Endometrium (tissue), 2 donors: ENCODE data around the gene MICAL1.
"Not testable (repeated sequence)": the region's sequence is repeated elsewhere in the genome, so short reads cannot be mapped to it uniquely, and the experiment has no call there.

Experiments
- FAIRE-seq: peaks from 2 replicates; lab custom pipeline; 2012; peaks lifted over from hg19 to GRCh38; lab: Jason Lieb, UNC
- donor health status: control.
- donor health status: control.

Gene MICAL1

DNA sequence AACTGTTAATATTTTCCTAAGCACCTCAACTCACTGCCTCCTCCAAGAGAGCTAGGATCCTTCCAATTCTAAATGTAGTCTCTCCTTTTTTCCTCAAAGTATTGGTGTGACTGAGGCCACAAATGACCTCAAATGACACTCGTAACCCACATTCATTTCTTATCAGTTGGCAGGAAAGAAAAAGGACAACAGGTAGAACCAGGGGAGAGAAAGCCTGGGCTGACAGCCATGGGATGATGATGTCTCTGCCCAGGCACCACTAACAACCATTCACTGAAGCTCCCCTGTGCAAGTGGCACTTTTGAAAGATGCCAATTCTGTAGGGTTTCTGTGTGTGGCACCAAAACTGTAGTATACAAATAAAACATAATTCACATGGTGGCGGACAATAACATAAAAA lies 20.1 kb upstream of the MICAL1 start:
- FAIRE-seq: no peak

GRCh38 chr6:109474995-109475394 lies 19.4 kb upstream of the MICAL1 start:
- FAIRE-seq: no peak

GRCh38 chr6:109473120-109473519 lies 17.5 kb upstream of the MICAL1 start:
- FAIRE-seq: no peak

DNA sequence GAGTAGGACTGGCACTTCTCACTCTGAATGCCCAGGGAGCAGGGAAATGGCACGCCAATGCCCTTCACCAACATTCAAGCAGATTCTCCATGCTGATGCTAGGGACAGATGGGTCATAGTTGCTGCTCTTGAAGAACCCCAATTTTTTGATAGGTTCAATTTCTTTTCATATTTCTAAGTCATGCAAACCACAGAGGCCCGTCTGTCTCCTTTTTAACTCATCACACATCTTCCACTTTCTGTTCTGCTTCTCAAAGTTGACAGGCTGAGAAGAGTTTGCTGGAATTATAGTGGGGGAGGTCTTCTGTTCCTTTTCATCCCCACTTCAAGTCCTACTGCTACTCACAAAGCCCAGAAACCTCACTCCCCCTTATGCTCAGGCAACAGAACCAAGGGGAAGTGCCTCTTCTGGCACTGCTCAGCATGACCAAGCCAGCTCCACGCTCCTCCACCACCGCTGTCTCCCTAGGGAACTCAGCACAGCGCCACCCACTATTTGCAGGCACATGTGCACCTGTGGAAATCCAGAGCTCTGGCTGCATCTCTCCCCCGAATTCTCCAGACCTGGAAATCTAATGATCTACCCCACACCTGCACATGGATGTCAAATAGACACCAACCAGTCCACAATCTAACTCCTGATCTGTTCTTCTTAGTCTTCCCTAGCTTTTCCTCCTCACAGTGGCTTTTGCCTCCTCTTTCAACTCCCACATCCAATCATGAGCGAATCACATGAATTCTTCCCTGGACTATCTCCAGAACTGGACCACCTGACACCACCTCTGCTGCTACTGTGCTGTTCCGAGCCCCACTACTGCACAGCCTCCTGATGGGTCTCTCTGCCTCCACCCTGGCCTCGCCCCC lies 16.8 kb upstream of the MICAL1 start:
- no peak for FAIRE-seq

- no peak for FAIRE-seq
These were observed 15.7 kb upstream of the MICAL1 start for GRCh38 chr6:109471105-109471810.

DNA sequence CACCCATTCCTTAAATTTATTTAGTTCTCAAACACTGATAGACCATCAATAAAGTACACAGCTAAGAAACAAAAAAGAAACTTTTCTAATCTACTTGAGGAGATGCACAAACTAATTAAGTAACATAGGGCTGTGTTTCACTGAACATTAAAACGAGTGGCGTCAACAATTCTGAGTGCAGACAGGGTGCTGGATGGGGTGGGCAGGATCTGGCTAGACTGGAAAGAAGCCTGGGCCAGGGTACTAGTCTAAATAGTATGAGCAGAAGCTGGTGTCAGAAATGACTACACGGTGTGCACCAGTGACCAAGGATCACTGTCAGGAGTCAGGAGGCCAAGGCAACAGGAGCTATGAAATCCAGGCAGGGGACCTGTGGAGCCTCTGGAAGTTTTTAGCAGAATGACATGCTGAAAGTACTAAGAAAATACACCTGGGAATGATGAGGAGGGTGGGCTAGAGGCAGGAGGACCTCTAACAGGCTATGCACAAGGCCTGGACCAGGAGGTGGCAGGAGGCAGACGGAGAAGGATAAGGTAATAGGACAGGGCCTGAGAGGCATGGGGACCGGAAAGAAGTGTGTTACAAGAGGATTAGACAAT lies 14.1 kb upstream of the MICAL1 start:
- no peak for FAIRE-seq

DNA sequence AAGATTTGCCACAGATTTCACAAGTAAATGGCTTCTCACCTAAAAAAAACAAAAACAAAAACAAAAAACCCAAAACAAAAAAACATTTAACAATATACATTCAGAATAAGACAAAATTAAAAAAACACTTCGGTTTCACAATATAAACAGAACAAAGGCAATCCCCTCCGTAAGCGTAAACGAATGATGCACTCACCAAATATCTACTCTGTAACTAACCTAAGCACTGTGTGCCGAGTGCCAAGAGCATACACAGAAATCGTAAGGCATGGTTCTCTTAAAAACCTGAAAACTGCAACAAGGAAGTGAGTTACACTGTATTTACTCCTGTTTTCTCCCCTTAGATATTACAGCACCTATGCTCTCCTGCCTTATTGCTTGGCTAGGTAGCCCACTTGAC lies 12.1 kb upstream of the MICAL1 start:
- no peak for FAIRE-seq

- no peak for FAIRE-seq
These were observed 10.8 kb upstream of the MICAL1 start for GRCh38 chr6:109466212-109466923.

DNA sequence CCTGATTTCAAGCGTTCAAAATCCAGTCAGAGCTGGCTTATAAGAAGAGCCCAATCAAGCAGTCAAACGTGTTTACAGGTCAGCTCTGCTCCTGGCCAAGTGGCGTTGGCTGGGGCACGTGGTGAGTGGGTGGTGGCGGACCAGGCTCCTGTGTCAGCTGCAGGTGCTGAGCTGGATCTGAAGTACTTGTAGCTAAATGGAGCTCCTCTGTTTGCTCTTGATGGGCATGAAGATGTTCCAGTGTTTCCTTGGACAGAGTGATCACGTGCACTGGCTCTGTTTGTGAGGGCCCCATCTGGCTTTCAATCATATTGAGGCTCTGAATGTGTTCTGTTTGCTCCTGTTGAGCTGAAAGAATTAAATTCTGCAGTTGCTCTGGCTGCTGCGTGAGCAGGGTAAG lies 10.2 kb upstream of the MICAL1 start:
- FAIRE-seq: no peak

DNA sequence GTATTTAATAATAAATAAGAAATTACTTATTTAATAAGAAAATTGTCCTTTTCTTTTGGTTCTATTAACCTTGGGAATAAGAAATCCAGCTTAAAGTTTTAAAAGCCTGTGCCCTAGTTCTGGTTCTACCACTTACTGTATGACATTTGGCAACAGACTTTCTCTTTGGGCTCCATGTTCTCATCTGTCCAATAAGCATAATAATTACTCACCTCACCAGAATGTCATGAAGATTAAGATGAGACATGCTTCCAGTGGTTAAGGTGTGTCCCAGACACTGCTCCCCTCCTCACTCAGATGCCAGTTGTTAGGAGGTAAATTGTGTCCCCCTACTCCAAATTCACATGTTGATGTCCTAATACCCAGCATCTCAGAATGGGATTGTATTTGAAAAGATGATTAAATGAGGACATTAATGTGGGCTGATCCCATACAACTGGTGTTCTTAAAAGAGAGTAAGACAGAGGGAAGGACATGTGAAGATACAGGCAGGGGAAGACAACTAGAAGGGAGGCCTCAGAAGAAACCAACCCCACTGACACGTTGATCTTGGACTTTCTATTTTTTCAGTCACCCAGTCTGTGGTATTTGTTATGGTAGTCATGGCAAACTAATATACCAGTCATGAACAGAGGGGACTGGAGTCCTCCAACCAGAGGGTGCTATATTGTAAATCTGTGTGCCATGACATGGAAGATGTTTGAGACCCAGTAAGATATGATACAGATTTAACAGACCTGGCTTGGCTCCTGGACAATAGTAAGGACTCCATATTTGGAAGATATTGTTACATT lies 6.4 kb upstream of the MICAL1 start:
- FAIRE-seq: no peak

- FAIRE-seq: not testable (repeated sequence)
These were observed 5.6 kb upstream of the MICAL1 start for GRCh38 chr6:109461205-109461604.

GRCh38 chr6:109460161-109460829 lies 4.7 kb upstream of the MICAL1 start:
- FAIRE-seq: peak; percentile 46

DNA sequence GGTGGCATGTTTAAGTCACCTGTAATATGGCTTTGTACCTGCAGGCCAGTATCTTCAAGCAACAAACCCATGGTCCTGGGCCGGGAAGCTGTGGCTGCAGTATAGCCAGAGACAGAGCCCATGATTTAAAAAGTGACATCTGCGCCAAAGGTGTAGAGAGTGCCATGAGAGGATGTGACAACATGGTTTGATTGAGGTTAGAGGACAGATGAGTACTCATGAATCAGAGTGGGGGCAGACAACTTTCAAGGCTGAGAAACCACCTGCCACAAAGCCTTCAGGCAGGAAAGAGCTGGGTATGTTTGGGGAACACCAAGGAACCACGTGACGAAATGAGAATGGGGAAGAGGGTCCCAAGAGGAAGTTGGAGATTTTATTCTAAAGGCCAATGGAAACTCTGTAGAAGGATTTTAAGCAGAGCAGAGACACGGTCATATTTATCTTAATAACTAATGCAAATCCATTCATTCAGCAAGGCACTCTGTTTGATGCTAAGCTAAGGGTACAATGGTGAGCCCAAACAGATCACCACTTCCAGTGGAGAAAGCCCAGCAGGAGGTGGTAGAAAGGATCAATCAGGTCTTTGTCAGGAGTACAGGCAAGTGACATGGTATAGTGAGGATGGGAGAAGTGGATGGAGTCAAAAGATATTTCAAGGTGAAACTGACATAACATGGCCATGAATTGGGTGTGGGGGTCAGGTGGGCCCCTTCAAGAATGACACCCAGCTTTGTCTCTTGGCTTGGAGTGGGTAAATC lies 3.4 kb upstream of the MICAL1 start:
- no peak for FAIRE-seq

- no peak for FAIRE-seq
These were observed 2.0 kb upstream of the MICAL1 start for GRCh38 chr6:109457562-109457996.

- no peak for FAIRE-seq
These were observed 1.4 kb upstream of the MICAL1 start for GRCh38 chr6:109456710-109457561.

- FAIRE-seq: no peak
These were observed 575 bp upstream of the MICAL1 start for GRCh38 chr6:109456111-109456583.

- FAIRE-seq: no peak
These were observed 806 bp downstream of the MICAL1 start for GRCh38 chr6:109454496-109455436.
